Measurements from ENCODE around the gene KRTAP4-8. TPM values are rescaled to one million over a fixed set of nuclear protein-coding genes. Genes with fewer than 3 reads are reported as not detected.

KRTAP4-8 gene
- total and polyA plus RNA-seq, 4 donors, result not detected

- Histone ChIP-seq H3K27ac (ENCODE audit: low read depth in 1 of 2, low read length in 2 of 2) (no peak overlapping the region), H3K4me1 (ENCODE audit: control insufficient read depth in 4 of 4, insufficient read depth in 4 of 4, low read length in 3 of 4) (no peaks in the 10 kb centered on the region), H3K36me3 (ENCODE audit: control insufficient read depth in 4 of 4, insufficient read depth in 3 of 4, low read depth in 1 of 4, low read length in 3 of 4) (no peaks in the 10 kb centered on the region), H3K9ac (ENCODE audit: low read depth in 1 of 2, low read length in 2 of 2) (no peak overlapping the region), H3K4me3 (ENCODE audit: low read depth in 1 of 3, low read length in 3 of 3) (no peak overlapping the region), H3K27me3 (ENCODE audit: control insufficient read depth in 4 of 4, insufficient read depth in 4 of 4, low read length in 3 of 4) (no peaks in the 10 kb centered on the region), H3K9me3 (ENCODE audit: control insufficient read depth in 4 of 4, low read length in 3 of 4) (no peaks in the 10 kb centered on the region)
- no peak for DNase-seq (ENCODE audit: low spot score)
- 57% methylated on average over 1 of the region's 1 CpG for WGBS
- TF ChIP-seq, protein P1, sequence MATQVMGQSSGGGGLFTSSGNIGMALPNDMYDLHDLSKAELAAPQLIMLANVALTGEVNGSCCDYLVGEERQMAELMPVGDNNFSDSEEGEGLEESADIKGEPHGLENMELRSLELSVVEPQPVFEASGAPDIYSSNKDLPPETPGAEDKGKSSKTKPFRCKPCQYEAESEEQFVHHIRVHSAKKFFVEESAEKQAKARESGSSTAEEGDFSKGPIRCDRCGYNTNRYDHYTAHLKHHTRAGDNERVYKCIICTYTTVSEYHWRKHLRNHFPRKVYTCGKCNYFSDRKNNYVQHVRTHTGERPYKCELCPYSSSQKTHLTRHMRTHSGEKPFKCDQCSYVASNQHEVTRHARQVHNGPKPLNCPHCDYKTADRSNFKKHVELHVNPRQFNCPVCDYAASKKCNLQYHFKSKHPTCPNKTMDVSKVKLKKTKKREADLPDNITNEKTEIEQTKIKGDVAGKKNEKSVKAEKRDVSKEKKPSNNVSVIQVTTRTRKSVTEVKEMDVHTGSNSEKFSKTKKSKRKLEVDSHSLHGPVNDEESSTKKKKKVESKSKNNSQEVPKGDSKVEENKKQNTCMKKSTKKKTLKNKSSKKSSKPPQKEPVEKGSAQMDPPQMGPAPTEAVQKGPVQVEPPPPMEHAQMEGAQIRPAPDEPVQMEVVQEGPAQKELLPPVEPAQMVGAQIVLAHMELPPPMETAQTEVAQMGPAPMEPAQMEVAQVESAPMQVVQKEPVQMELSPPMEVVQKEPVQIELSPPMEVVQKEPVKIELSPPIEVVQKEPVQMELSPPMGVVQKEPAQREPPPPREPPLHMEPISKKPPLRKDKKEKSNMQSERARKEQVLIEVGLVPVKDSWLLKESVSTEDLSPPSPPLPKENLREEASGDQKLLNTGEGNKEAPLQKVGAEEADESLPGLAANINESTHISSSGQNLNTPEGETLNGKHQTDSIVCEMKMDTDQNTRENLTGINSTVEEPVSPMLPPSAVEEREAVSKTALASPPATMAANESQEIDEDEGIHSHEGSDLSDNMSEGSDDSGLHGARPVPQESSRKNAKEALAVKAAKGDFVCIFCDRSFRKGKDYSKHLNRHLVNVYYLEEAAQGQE (IDR thresholded peaks at IDR 0.05), result no peak
- no peak for TF ChIP-seq JUND (IDR thresholded peaks at IDR 0.05)
- no peak for TF ChIP-seq FOXA2 (IDR thresholded peaks at IDR 0.05)
- no peak for TF ChIP-seq HNF4A (conservative IDR thresholded peaks at IDR 0.05)
These were observed 29.4 kb upstream of the KRTAP4-8 start for GRCh38 chr17:41127371-41127770.

DNA sequence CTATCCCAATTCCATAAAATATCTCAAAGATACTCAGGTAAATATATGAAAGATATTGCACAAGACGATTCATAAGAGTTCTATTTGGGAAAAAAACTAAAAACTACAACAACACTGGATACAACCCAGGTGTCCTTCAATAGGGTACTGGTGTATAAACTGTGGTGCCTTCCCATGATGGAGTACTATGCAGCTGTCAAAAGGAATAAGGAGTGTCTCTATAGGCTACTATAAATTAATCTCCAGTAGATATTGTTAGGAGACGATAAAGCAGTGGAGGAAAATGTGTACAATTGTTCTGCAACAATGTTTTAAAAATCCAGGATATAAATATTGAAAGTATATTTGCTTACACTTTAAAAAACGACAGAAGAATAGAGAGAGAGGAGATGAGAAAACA lies 28.5 kb upstream of the KRTAP4-8 start:
- Histone ChIP-seq H3K9me3 (ENCODE audit: control insufficient read depth in 4 of 4, low read length in 3 of 4) (no peaks in the 10 kb centered on the region), H3K36me3 (ENCODE audit: control insufficient read depth in 4 of 4, insufficient read depth in 3 of 4, low read depth in 1 of 4, low read length in 3 of 4) (no peaks in the 10 kb centered on the region)
- no peak for DNase-seq (ENCODE audit: low spot score)

More for the DNA sequence above, 28.5 kb upstream of the KRTAP4-8 start:
- H3K9ac ChIP-seq (ENCODE audit: low read depth in 1 of 2, low read length in 2 of 2), result no peak overlapping the region
- no peak for TF ChIP-seq RXRA (IDR thresholded peaks at IDR 0.05)
- TF ChIP-seq, protein P2, sequence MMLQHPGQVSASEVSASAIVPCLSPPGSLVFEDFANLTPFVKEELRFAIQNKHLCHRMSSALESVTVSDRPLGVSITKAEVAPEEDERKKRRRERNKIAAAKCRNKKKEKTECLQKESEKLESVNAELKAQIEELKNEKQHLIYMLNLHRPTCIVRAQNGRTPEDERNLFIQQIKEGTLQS (IDR thresholded peaks at IDR 0.05), result no peak
- no peak for TF ChIP-seq GABPA (IDR thresholded peaks at IDR 0.05 in 1 of 2, conservative IDR thresholded peaks at IDR 0.05 in 1 of 2)
- no peak for TF ChIP-seq TAF1 (conservative IDR thresholded peaks at IDR 0.05)
- no peak for TF ChIP-seq RAD21 (IDR thresholded peaks at IDR 0.05)
- no peak for TF ChIP-seq NR2F2 (IDR thresholded peaks at IDR 0.05)
- no peak for TF ChIP-seq SP1 (IDR thresholded peaks at IDR 0.05)
- TF ChIP-seq EGR1 (IDR thresholded peaks at IDR 0.05; ENCODE audit: low read depth in 2 of 2), result no peak
- no peak for TF ChIP-seq YY1 (IDR thresholded peaks at IDR 0.05)
- TF ChIP-seq, protein P3, sequence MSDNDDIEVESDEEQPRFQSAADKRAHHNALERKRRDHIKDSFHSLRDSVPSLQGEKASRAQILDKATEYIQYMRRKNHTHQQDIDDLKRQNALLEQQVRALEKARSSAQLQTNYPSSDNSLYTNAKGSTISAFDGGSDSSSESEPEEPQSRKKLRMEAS (IDR thresholded peaks at IDR 0.05), result no peak
- TF ChIP-seq FOXA2 (IDR thresholded peaks at IDR 0.05), result no peak
- TF ChIP-seq, protein P1 (IDR thresholded peaks at IDR 0.05), result no peak
- no peak for TF ChIP-seq ZBTB33 (IDR thresholded peaks at IDR 0.05)
- H3K4me1 ChIP-seq (ENCODE audit: control insufficient read depth in 4 of 4, insufficient read depth in 4 of 4, low read length in 3 of 4), result no peaks in the 10 kb centered on the region
- H3K27me3 ChIP-seq (ENCODE audit: control insufficient read depth in 4 of 4, insufficient read depth in 4 of 4, low read length in 3 of 4), result no peaks in the 10 kb centered on the region
- WGBS, result 75% methylated on average over 3 of the region's 3 CpGs
- no peak overlapping the region for H3K4me3 ChIP-seq (ENCODE audit: low read depth in 1 of 3, low read length in 3 of 3)
- no peak overlapping the region for H3K27ac ChIP-seq (ENCODE audit: low read depth in 1 of 2, low read length in 2 of 2)
